Activated CD4-positive, CD25-positive, alpha-beta regulatory T cell treated with anti-CD3 and anti-CD28 coated beads, Interleukin-2, amount 50 U/mL, for 24 hours (primary cell): ENCODE measurements around the gene PRRG1.
"Not testable (repeated sequence)": the region's sequence is repeated elsewhere in the genome, so short reads cannot be mapped to it uniquely, and the experiment has no call there.

Experiments used
- ATAC-seq, 2 donors: fragments of 150-1000 bp; cut with Tn5 transposase; one replicate each; pipeline ENCODE4 v1.10.0; 2021; ENCODE audit warnings: mild to moderate bottlenecking in 1 of 2, moderate library complexity in 1 of 2

Gene PRRG1

DNA sequence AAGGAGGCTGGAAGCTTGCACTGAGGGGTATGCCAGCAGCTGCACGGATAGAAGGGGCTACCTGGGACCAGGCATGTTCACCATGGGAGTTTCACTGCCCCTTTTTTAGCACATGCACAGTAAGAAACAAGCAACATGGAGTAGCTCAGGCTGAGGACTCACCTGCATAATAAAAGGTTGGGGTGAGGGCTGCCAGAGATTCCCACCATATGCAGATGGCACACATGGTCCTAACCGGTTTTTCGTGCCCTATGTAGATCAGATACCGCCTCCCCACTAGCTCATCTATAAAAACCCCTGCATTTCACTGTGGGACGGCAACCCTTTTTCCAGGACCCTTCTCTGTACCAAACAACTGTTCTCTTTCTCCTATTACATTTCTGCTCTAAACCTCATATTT lies 125.3 kb downstream of the PRRG1 start:
- no peak for ATAC-seq

DNA sequence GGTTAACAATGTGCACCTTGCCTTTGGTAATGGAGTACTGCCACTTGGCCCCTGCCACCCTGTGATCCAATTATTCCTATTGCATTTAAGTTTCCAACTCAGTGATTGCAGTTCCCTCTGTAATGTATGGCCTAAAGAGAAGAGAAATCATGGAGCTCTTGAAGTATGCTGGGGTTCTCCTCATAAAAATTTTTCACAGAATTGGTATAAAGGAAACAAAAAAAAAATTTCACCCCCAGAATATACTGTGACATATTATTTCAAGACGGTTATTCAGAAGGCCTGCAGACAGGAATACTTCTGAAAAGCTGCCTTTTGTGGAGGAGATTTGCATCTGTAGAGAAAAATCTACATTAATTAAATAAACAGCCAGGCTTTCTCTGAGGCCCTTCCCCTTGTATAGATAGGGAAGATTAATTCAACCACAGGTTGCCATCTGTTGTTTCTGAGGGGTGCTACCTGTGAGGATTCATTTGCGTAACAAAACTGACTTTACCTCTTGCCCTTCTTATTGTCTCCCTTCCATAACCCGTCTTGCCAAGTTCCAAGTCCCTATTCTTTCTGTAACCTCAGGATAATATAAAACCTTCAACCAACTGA lies 127.5 kb downstream of the PRRG1 start:
- no peak for ATAC-seq

GRCh38 chrX:37484335-37484734 lies 135.2 kb downstream of the PRRG1 start:
- ATAC-seq: not testable (repeated sequence)

- no peak for ATAC-seq
Observed at GRCh38 chrX:37485429-37485828, 136.3 kb downstream of the PRRG1 start.

GRCh38 chrX:37487271-37487670 lies 138.1 kb downstream of the PRRG1 start:
- no peak for ATAC-seq

DNA sequence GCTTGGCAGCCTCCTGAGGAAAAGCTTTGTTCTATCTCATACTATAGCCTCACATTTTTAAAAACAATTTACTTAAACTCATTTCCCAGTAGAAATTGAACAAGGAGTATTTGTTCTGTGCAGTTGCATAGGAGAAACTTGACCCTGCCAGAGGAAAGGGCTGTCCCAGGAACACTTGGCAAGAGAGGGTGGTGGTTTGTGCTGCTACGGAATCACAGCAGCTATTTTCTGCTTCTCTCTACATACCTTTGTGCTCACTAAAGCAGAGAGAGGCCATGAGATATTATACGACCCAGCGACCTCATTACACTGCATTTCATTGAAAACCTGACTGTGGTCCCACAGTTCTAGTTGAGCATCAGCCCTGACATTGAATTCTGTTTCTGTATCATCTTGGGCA lies 139.2 kb downstream of the PRRG1 start:
- no peak for ATAC-seq

DNA sequence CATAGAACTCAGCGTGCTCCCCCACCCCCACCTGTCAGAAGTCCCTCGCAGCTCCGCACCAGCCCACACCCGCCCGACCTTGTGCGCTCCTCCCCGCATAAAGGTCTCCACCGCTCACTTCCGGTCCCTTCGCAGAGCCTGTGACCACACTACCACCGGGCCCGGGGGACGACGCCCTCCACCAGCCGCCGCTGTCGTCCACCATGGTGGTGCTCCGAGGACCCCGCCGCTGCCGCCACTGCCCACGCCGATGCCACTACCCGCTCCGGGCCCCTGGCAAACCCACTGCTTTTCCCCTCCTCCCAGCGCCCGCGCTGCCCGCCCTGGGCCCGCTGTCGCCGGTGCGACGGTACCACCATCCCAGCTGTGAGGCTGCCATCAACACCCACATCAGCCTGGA lies 142.5 kb downstream of the PRRG1 start:
- no peak for ATAC-seq

GRCh38 chrX:37495760-37496159 lies 146.6 kb downstream of the PRRG1 start:
- not testable (repeated sequence) for ATAC-seq

- ATAC-seq: not testable (repeated sequence)
Observed at GRCh38 chrX:37497126-37497525, 148.0 kb downstream of the PRRG1 start.

DNA sequence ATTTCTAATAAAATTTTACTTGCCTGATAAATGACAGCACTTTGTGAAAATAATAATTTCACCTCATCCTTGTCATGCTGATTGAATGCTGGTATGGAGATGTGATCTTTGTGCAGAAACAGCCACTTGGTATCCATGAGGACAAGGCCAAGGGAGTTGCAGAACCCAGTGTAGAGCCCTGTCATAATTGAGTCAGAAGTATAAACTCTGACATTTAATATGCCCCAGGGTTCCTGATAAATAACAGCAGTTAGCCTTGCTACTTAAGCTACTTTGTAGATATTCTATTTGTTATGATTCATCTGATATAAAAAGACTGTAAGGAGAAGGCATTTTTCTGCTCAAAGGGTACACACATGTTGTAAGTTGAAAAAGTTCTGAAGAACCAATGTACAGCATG lies 149.2 kb downstream of the PRRG1 start:
- ATAC-seq: not testable (repeated sequence)

DNA sequence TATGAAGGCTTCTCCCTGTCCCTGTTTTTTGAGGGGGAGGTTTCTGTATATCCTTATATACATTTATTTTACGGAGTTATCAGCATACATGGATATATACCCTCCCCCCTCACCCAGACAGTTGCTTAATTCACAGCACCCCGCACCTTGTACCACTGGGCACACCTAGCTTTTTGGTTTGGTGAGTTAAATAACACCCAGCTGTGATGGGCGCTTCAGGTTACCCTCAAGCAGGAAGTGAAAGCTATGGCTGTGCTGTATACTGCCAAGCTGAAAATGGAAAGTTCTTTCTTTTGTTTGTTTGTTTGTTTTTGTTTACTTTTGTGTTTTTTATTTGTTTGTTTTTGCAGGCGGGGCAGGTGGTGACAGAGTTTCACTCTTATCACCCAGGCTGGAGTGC lies 150.5 kb downstream of the PRRG1 start:
- not testable (repeated sequence) for ATAC-seq

DNA sequence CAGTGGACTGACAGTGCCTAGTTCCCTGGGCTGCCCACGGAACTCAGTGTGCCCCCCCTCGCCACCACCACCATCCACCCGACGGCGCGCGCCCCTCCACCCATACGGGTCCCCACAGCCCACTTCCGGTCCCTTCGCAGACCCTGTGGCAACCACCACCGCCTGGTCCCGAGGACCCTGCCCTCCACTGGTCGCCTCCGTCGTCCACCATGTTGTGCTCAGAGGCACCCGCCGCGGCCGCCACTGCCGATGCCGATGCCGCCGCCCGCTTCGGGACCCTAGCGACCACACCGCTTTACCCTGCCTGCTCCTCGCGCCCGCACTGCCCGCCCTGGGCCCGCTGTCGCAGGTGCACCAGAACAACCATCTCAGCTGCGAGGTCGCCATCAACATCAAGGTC lies 155.8 kb downstream of the PRRG1 start:
- no peak for ATAC-seq
